ENCODE measurements around the gene SEMA3B.

- TF ChIP-seq SPI1 (IDR thresholded peaks at IDR 0.05; ENCODE audit: low read depth, low read length) (no peak), POLR2A (IDR thresholded peaks at IDR 0.05; ENCODE audit: low read depth, low read length) (no peak), POU2F2 (IDR thresholded peaks at IDR 0.05; ENCODE audit: low read depth, low read length) (no peak), POLR2AphosphoS5 (IDR thresholded peaks at IDR 0.05; ENCODE audit: low read depth, low read length) (no peak)
These were observed 24.3 kb downstream of the SEMA3B start for GRCh38 chr3:50293079-50293801.
